K562 (cell line): Measurements from ENCODE around the gene RIT1.

Experiments used
- ARHGAP35 ChIP-seq: fragments of 450-650 bp; IDR thresholded peaks from 2 replicates; pipeline ENCODE4 v1.6.1; 2018; ENCODE audit not compliant: partially characterized antibody
- CBFA2T2 ChIP-seq: fragments of 450-650 bp; conservative IDR thresholded peaks from 2 replicates; pipeline ENCODE4 v1.6.1; 2017; ENCODE audit warnings: mild to moderate bottlenecking
- CHD1 ChIP-seq: fragments of 200-600 bp; sonication (generic); IDR thresholded peaks from one replicate; pipeline ENCODE4 v1.6.1; 2012; ENCODE audit warnings: mild to moderate bottlenecking, moderate library complexity, low read length, inconsistent platforms
- CTCF ChIP-seq, 3 experiments: IDR thresholded peaks in 2 of 3; conservative IDR thresholded peaks in 1 of 3; 2 replicates each; pipeline ENCODE4 v1.5.1; 2011 to 2012; ENCODE audit warnings: low read length in 3 of 3, mild to moderate bottlenecking in 3 of 3, control low read depth in 2 of 3, improper control_type of control experiment in 1 of 3, inconsistent platforms in 1 of 3, low read depth in 1 of 3, mixed read lengths in 1 of 3, moderate library complexity in 1 of 3; ENCODE audit not compliant: insufficient read depth in 2 of 3
- CUX1 ChIP-seq: fragments of 200-800 bp; sonication (Bioruptor generic); IDR thresholded peaks from 2 replicates; pipeline ENCODE4 v1.6.1; 2016; ENCODE audit warnings: missing genetic modification characterization, missing compliant biosample characterization
- HMGXB4 ChIP-seq: sonication (generic); formaldehyde crosslinking; IDR thresholded peaks from 2 replicates; pipeline ENCODE4 v1.8.1; 2023; ENCODE audit warnings: mild to moderate bottlenecking, missing genetic modification reagents
- KLF16 ChIP-seq: IDR thresholded peaks from 2 replicates; pipeline ENCODE4 v1.6.1; 2016; ENCODE audit warnings: antibody characterized with exemption
- NONO ChIP-seq, 2 experiments: fragments of 200-400 bp in 1 of 2; fragments of 450-650 bp in 1 of 2; formaldehyde crosslinking in 1 of 2; IDR thresholded peaks; 2 replicates each; pipeline ENCODE4 v1.6.1; 2017; ENCODE audit warnings: low read depth in 2 of 2, mild to moderate bottlenecking in 2 of 2, moderate library complexity in 2 of 2, low read length in 1 of 2
- PBX2 ChIP-seq, 2 experiments: IDR thresholded peaks in 1 of 2; conservative IDR thresholded peaks in 1 of 2; 2 replicates each; pipeline ENCODE4 v1.6.1; 2016; ENCODE audit warnings: low read depth in 2 of 2, mild to moderate bottlenecking in 1 of 2, missing compliant biosample characterization in 1 of 2, missing genetic modification characterization in 1 of 2, moderate library complexity in 1 of 2
- TAF1 ChIP-seq: IDR thresholded peaks from 2 replicates; pipeline ENCODE4 v1.6.1; 2011; ENCODE audit warnings: mild to moderate bottlenecking, low read length, moderate library complexity; ENCODE audit not compliant: insufficient read depth, control insufficient read depth, severe bottlenecking; ENCODE audit errors: extremely low read depth
- WHSC1 ChIP-seq: IDR thresholded peaks from one replicate; pipeline ENCODE4 v1.6.1; 2012; ENCODE audit warnings: low read length, control low read depth, inconsistent platforms
- ZBTB8A ChIP-seq: fragments of 450-650 bp; IDR thresholded peaks from 2 replicates; pipeline ENCODE4 v1.6.1; 2018; ENCODE audit warnings: mild to moderate bottlenecking, moderate library complexity; ENCODE audit not compliant: partially characterized antibody

GRCh38 chr1:155877945-155878344 is 33.2 kb downstream of the RIT1 start:
- TF ChIP-seq HMGXB4 (CRISPR knock-in tag) (no peak), ZBTB8A (no peak), CHD1 (no peak), CTCF (IDR thresholded peaks at IDR 0.05 in 2 of 3, conservative IDR thresholded peaks at IDR 0.05 in 1 of 3; ENCODE audit: insufficient read depth in 2 of 3, low read depth in 1 of 3, low read length in 3 of 3) (no peak), TAF1 (no peak), ARHGAP35 (no peak), KLF16 (no peak), PBX2 (CRISPR knock-in tag; IDR thresholded peaks at IDR 0.05; ENCODE audit: low read depth) (no peak), PBX2 (tag; conservative IDR thresholded peaks at IDR 0.05; ENCODE audit: low read depth) (no peak), CBFA2T2 (no peak), NONO (IDR thresholded peaks at IDR 0.05; ENCODE audit: low read depth in 2 of 2, low read length in 1 of 2) (no peak), WHSC1 (no peak), CUX1 (CRISPR knock-in tag) (no peak)
